ENCODE results near the gene EHF. TPM values are rescaled to one million over a fixed set of nuclear protein-coding genes. Genes with fewer than 3 reads are reported as not detected.

EHF gene
- polyA plus RNA-seq, 1 of the 3 experiments (the other 2 are of a cell fraction), result not detected

DNA sequence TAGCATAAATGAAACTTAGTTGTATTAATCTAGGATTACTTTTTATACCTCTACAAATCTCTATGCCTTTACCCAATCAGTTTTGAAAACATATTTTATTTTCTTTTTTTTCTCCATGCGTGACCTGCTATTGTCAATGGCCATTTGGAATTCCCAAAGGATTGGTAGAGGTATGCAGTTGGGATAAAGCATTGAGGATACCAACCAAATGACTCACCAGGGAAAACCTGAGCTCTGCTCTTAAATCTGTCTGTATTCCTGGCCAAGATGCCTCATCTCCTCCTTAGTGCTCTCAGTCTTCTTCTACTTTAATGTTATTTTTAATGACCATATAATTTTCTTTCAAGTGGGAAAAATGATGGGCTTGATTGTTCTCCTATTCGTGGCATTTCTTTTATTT lies 61.9 kb downstream of the EHF start:
- H3K9me3 ChIP-seq, result no peaks in the 10 kb centered on the region
- H3K27me3 ChIP-seq (ENCODE audit: insufficient read depth), result no peaks in the 10 kb centered on the region
- H4K20me1 ChIP-seq (ENCODE audit: insufficient read depth), result no peaks in the 10 kb centered on the region
- H3K4me2 ChIP-seq, result no peak overlapping the region
- no peaks in the 10 kb centered on the region for H3K9me2 ChIP-seq
- WGBS (ENCODE audit: low lambda C conversion rate), result 36% methylated on average over 2 of the region's 2 CpGs
- ChIA-PET CTCF (no interaction called here), POLR2A (no interaction called here)
- no peaks in the 10 kb centered on the region for H3F3A ChIP-seq (replicated peaks; ENCODE audit: insufficient read depth)
- no peak overlapping the region for H2AFZ ChIP-seq (ENCODE audit: low read depth)
- no peaks in the 10 kb centered on the region; a peak in 1 of 4 replicates for H3K4me1 ChIP-seq (ENCODE audit: control insufficient read depth in 1 of 2, insufficient read depth in 2 of 2, low read depth in 1 of 2, low read length in 1 of 2)
- no peak for DNase-seq
- no peak overlapping the region for H3K9ac ChIP-seq
- H3K79me2 ChIP-seq (ENCODE audit: insufficient read depth), result no peaks in the 10 kb centered on the region
- no peak overlapping the region for H3K4me3 ChIP-seq (ENCODE audit: low read depth in 2 of 2, low read length in 1 of 2)
- no peak overlapping the region for H3K27ac ChIP-seq (ENCODE audit: low read depth in 2 of 2, low read length in 1 of 2)
- TF ChIP-seq RCOR1 (IDR thresholded peaks at IDR 0.05; ENCODE audit: low read length) (no peak), RFX5 (IDR thresholded peaks at IDR 0.05; ENCODE audit: low read length) (no peak), MXI1 (IDR thresholded peaks at IDR 0.05; ENCODE audit: low read depth, low read length) (no peak), MAX (IDR thresholded peaks at IDR 0.05; ENCODE audit: low read depth) (no peak), USF1 (IDR thresholded peaks at IDR 0.05; ENCODE audit: borderline replicate concordance, low read depth) (no peak), NFIC (IDR thresholded peaks at IDR 0.05; ENCODE audit: borderline replicate concordance) (no peak), FOSL2 (IDR thresholded peaks at IDR 0.05; ENCODE audit: borderline replicate concordance, low read depth) (no peak), SMC3 (IDR thresholded peaks at IDR 0.05; ENCODE audit: low read depth, low read length) (no peak), REST (IDR thresholded peaks at IDR 0.05; ENCODE audit: low read depth, low read length) (no peak)
- TF ChIP-seq, protein P1, sequence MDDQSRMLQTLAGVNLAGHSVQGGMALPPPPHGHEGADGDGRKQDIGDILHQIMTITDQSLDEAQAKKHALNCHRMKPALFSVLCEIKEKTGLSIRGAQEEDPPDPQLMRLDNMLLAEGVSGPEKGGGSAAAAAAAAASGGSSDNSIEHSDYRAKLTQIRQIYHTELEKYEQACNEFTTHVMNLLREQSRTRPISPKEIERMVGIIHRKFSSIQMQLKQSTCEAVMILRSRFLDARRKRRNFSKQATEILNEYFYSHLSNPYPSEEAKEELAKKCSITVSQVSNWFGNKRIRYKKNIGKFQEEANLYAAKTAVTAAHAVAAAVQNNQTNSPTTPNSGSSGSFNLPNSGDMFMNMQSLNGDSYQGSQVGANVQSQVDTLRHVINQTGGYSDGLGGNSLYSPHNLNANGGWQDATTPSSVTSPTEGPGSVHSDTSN (IDR thresholded peaks at IDR 0.05), result no peak
- TF ChIP-seq, protein P2, sequence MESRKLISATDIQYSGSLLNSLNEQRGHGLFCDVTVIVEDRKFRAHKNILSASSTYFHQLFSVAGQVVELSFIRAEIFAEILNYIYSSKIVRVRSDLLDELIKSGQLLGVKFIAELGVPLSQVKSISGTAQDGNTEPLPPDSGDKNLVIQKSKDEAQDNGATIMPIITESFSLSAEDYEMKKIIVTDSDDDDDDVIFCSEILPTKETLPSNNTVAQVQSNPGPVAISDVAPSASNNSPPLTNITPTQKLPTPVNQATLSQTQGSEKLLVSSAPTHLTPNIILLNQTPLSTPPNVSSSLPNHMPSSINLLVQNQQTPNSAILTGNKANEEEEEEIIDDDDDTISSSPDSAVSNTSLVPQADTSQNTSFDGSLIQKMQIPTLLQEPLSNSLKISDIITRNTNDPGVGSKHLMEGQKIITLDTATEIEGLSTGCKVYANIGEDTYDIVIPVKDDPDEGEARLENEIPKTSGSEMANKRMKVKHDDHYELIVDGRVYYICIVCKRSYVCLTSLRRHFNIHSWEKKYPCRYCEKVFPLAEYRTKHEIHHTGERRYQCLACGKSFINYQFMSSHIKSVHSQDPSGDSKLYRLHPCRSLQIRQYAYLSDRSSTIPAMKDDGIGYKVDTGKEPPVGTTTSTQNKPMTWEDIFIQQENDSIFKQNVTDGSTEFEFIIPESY (IDR thresholded peaks at IDR 0.05; ENCODE audit: borderline replicate concordance, low read depth), result no peak
- no peaks in the 10 kb centered on the region for H3K36me3 ChIP-seq (replicated peaks in 1 of 2; ENCODE audit: control insufficient read depth in 1 of 2, insufficient read depth in 2 of 2, low read length in 1 of 2)

Measured in SK-N-SH (cell line).